OCI-LY7 (cell line): ENCODE results near the gene SNTB2.

Experiments
- CTCF ChIP-seq: fragments of 200-600 bp; sonication (generic); conservative IDR thresholded peaks from 2 replicates; pipeline ENCODE4 v1.5.1; 2014; ENCODE audit warnings: mild to moderate bottlenecking, antibody characterized with exemption, low read length, moderate library complexity, mixed read lengths
- EZH2phosphoT487 ChIP-seq: fragments of 200-600 bp; sonication (generic); IDR thresholded peaks from 2 replicates; pipeline ENCODE4 v1.6.1; 2018; ENCODE audit warnings: low read depth, borderline replicate concordance, mild to moderate bottlenecking, mixed run types, antibody characterized with exemption, low read length, moderate library complexity, mixed read lengths

GRCh38 chr16:69310653-69311532 lies 123.9 kb downstream of the SNTB2 start, which contains the start of gene VPS4A:
- peak; percentile 72 for TF ChIP-seq CTCF
- TF ChIP-seq EZH2phosphoT487: no peak
